Suprapubic skin (tissue), 4 donors: ENCODE results near the gene MR1.

Experiments
- CTCF ChIP-seq, 2 donors: fragments of 200-600 bp in 1 of 2; fragments of 450-650 bp in 1 of 2; sonication (generic) in 1 of 2; IDR thresholded peaks; one replicate each; pipeline ENCODE4 v1.5.1; 2016 to 2019; ENCODE audit warnings: antibody characterized with exemption in 2 of 2, mild to moderate bottlenecking in 1 of 2, moderate library complexity in 1 of 2
- EP300 ChIP-seq: sonication (generic); formaldehyde crosslinking; IDR thresholded peaks from one replicate; pipeline ENCODE4 v1.6.1; 2017; ENCODE audit warnings: antibody characterized with exemption
- POLR2A ChIP-seq, 2 donors: fragments of 450-650 bp; IDR thresholded peaks; one replicate each; pipeline ENCODE4 v1.6.1; 2017; ENCODE audit warnings: antibody characterized with exemption in 2 of 2, mild to moderate bottlenecking in 2 of 2, moderate library complexity in 2 of 2
- POLR2AphosphoS5 ChIP-seq, 3 donors: sonication (generic); formaldehyde crosslinking; IDR thresholded peaks; one replicate each; pipeline ENCODE4 v1.6.1; 2017; ENCODE audit warnings: antibody characterized with exemption in 3 of 3

GRCh38 chr1:181023265-181024057 is 10.3 kb upstream of the MR1 start:
- TF ChIP-seq CTCF (IDR thresholded peaks at IDR 0.05) (no peak), POLR2A (IDR thresholded peaks at IDR 0.05) (no peak), EP300 (no peak), POLR2AphosphoS5 (IDR thresholded peaks at IDR 0.05) (no peak)
